Gastroesophageal sphincter (tissue), 4 donors: ENCODE results near the gene NKD1. TPM values are rescaled to one million over a fixed set of nuclear protein-coding genes. Genes with fewer than 3 reads are reported as not detected.

Experiments
- ATAC-seq: fragments of 150-250 bp; one replicate; pipeline ENCODE4 v1.9.1; 2016; ENCODE audit warnings: mild to moderate bottlenecking, moderate library complexity
- H3K27ac ChIP-seq, 4 donors: fragments of 200-600 bp; sonication (generic) in 3 of 4; 1 replicate in 3 of 4; 2 replicates in 1 of 4; pipeline ENCODE4 v1.5.1; 2016 to 2019
- H3K27me3 ChIP-seq: fragments of 200-600 bp; sonication (generic); one replicate; pipeline ENCODE4 v1.5.1; 2019
- H3K36me3 ChIP-seq, 2 donors: fragments of 200-600 bp; sonication (generic); one replicate each; pipeline ENCODE4 v1.5.1; 2019; ENCODE audit warnings: control low read depth in 1 of 2
- H3K4me1 ChIP-seq, 3 donors: fragments of 200-600 bp; sonication (generic); 1 replicate in 2 of 3; 2 replicates in 1 of 3; pipeline ENCODE4 v1.5.1; 2016 to 2019; ENCODE audit warnings: control low read depth in 2 of 3
- H3K4me3 ChIP-seq, 2 donors: fragments of 200-600 bp; sonication (generic); one replicate each; pipeline ENCODE4 v1.5.1; 2019; ENCODE audit warnings: mild to moderate bottlenecking in 1 of 2, moderate library complexity in 1 of 2
- H3K9me3 ChIP-seq, 3 donors: fragments of 200-600 bp; sonication (generic); one replicate each; pipeline ENCODE4 v1.5.1; 2017 to 2019; ENCODE audit warnings: control low read depth in 2 of 3
- EP300 ChIP-seq: sonication (generic); formaldehyde crosslinking; IDR thresholded peaks from one replicate; pipeline ENCODE4 v1.6.1; 2017; ENCODE audit warnings: antibody characterized with exemption, mild to moderate bottlenecking
- POLR2A ChIP-seq, 2 donors: fragments of 450-650 bp; IDR thresholded peaks; one replicate each; pipeline ENCODE4 v1.6.1; 2017; ENCODE audit warnings: antibody characterized with exemption in 2 of 2, mild to moderate bottlenecking in 2 of 2, moderate library complexity in 1 of 2
- POLR2AphosphoS5 ChIP-seq: sonication (generic); formaldehyde crosslinking; IDR thresholded peaks from one replicate; pipeline ENCODE4 v1.6.1; 2017; ENCODE audit warnings: antibody characterized with exemption
- WGBS, 2 donors: methylation state at CpG; one replicate each; pipeline ENCODE4 v1.1.5; 2018; ENCODE audit warnings: low coverage in 1 of 2; 5-methylcytosine and 5-hydroxymethylcytosine counted together
- total RNA-seq, 4 donors: library from RNA; depleted of rRNA; stranded (reverse); fragments of >200 nt; gene quantifications; one replicate each; pipeline ENCODE4 v1.1.0, GENCODE V29; 2016
- TF ChIP-seq, protein P1 (sequence below), 4 experiments: fragments of 200-600 bp in 2 of 4; fragments of 450-650 bp in 2 of 4; sonication (generic) in 1 of 4; IDR thresholded peaks; one replicate each; pipeline ENCODE4 v1.5.1; 2017 to 2019; ENCODE audit warnings: antibody characterized with exemption in 4 of 4, mild to moderate bottlenecking in 2 of 4, moderate library complexity in 2 of 4

The NKD1 gene
- total RNA-seq, 4 donors from 2014 or later = 27.7 to 69.2 (median 48.7) TPM

GRCh38 chr16:50560903-50561863, 13.0 kb downstream of the NKD1 start:
- no peak for TF ChIP-seq POLR2AphosphoS5
- TF ChIP-seq, protein P1, sequence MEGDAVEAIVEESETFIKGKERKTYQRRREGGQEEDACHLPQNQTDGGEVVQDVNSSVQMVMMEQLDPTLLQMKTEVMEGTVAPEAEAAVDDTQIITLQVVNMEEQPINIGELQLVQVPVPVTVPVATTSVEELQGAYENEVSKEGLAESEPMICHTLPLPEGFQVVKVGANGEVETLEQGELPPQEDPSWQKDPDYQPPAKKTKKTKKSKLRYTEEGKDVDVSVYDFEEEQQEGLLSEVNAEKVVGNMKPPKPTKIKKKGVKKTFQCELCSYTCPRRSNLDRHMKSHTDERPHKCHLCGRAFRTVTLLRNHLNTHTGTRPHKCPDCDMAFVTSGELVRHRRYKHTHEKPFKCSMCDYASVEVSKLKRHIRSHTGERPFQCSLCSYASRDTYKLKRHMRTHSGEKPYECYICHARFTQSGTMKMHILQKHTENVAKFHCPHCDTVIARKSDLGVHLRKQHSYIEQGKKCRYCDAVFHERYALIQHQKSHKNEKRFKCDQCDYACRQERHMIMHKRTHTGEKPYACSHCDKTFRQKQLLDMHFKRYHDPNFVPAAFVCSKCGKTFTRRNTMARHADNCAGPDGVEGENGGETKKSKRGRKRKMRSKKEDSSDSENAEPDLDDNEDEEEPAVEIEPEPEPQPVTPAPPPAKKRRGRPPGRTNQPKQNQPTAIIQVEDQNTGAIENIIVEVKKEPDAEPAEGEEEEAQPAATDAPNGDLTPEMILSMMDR (IDR thresholded peaks at IDR 0.05) = no peak
- H3K9me3 ChIP-seq = no peaks in the 10 kb centered on the region
- no peak for ATAC-seq
- no peaks in the 10 kb centered on the region for H3K27me3 ChIP-seq
- H3K36me3 ChIP-seq = peaks cover 0 to 70% of the 10 kb centered on the region in 2 donors
- 73 to 100% methylated on average over 1 to 2 of the region's 4 CpGs for WGBS, 2 donors
- H3K4me3 ChIP-seq = no peak overlapping the region
- no peak overlapping the region for H3K27ac ChIP-seq
- H3K4me1 ChIP-seq = peaks cover 0 to 60% (median 5%) of the 10 kb centered on the region in 3 donors

- Histone ChIP-seq H3K36me3 (peaks cover 0 to 63% of the 10 kb centered on the region in 2 donors), H3K4me1 (peaks cover 0 to 60% (median 12%) of the 10 kb centered on the region in 3 donors), H3K27me3 (no peaks in the 10 kb centered on the region), H3K9me3 (no peaks in the 10 kb centered on the region), H3K4me3 (no peak overlapping the region), H3K27ac (no peak overlapping the region)
- 40 to 93% methylated on average over 1 to 3 of the region's 7 CpGs for WGBS, 2 donors
- ATAC-seq = no peak
- no peak for TF ChIP-seq POLR2AphosphoS5
- TF ChIP-seq, protein P1 (IDR thresholded peaks at IDR 0.05) = no peak
- TF ChIP-seq EP300 = no peak
- TF ChIP-seq POLR2A (IDR thresholded peaks at IDR 0.05) = no peak
Observed at GRCh38 chr16:50562657-50563056, 14.5 kb downstream of the NKD1 start.

DNA sequence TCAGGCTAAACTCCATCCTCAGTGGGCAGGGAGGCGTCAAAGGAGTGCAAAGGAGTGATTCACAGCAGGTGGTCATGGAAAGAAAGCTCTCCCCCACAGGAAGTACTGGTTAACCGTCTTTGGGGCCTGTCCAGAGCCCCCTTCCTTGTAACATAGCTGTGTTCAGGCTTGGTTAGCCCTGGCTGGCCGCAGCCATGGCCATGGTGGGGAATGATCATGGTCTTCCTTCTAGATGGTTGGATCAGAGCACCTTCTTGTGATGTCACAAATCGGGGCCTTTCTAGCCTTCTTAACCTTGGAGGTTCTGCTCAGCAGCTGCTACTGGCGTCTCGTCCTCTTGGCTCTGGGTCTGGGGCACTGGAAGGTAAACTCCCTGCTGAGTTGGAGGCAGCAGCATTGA, 15.8 kb downstream of the NKD1 start:
- H3K36me3 ChIP-seq = peaks cover 0 to 58% of the 10 kb centered on the region in 2 donors
- H3K4me3 ChIP-seq = no peak overlapping the region
- H3K27ac ChIP-seq = no peak overlapping the region
- H3K4me1 ChIP-seq = peaks cover 0 to 62% (median 19%) of the 10 kb centered on the region in 3 donors
- no peak for ATAC-seq
- TF ChIP-seq POLR2AphosphoS5 (no peak), POLR2A (IDR thresholded peaks at IDR 0.05) (no peak), EP300 (no peak)
- TF ChIP-seq, protein P1 (IDR thresholded peaks at IDR 0.05) = no peak
- H3K9me3 ChIP-seq = no peaks in the 10 kb centered on the region
- H3K27me3 ChIP-seq = no peaks in the 10 kb centered on the region
- WGBS, 2 donors = 63% methylated on average over 2 of the region's 6 CpGs; no CpG with 5 or more reads in 1 of the 2 donors

DNA sequence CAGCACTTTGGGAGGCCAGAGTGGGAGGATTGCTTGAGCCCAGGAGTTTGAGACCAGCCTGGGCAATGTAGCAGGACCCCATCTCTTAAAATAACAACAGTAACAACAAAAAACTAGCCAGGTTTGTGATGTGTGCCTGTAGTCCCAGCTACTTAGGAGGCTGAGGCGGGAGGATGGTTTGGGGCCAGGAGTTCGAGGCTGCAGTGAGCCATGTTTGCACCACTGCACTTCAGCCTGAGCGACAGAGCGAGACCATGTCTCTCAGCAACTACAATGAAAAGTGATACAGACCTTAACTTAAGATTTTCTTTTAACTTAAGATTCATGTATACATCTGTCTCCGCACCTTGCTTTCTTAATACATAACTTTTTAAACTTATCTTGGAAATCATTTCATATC, 17.2 kb downstream of the NKD1 start:
- H3K36me3 ChIP-seq = peaks cover 0 to 45% of the 10 kb centered on the region in 2 donors
- H3K9me3 ChIP-seq = no peaks in the 10 kb centered on the region
- 97 to 100% methylated on average over 3 to 5 of the region's 5 CpGs for WGBS, 2 donors
- ATAC-seq = no peak
- H3K4me3 ChIP-seq = no peak overlapping the region
- no peak overlapping the region for H3K27ac ChIP-seq
- peaks cover 0 to 60% (median 19%) of the 10 kb centered on the region in 3 donors for H3K4me1 ChIP-seq
- no peaks in the 10 kb centered on the region for H3K27me3 ChIP-seq
- TF ChIP-seq, protein P1 (IDR thresholded peaks at IDR 0.05) = no peak
- TF ChIP-seq POLR2AphosphoS5 (no peak), POLR2A (IDR thresholded peaks at IDR 0.05) (no peak), EP300 (no peak)
